Loucy (cell line): ENCODE results near the gene GAL3ST2.
"Not testable (repeated sequence)": the region's sequence is repeated elsewhere in the genome, so short reads cannot be mapped to it uniquely, and the experiment has no call there.

ENCODE experiments used
- H2AFZ ChIP-seq: fragments of 200-600 bp; sonication (generic); 2 replicates; pipeline ENCODE4 v1.6.0; 2016; ENCODE audit warnings: antibody characterized with exemption, mild to moderate bottlenecking, low read length, moderate library complexity
- H3F3A ChIP-seq: fragments of 200-600 bp; 2 replicates; pipeline ENCODE4 v1.6.0; 2016; ENCODE audit warnings: antibody characterized with exemption, low read depth, mild to moderate bottlenecking
- H3K27me3 ChIP-seq: fragments of 200-600 bp; sonication (generic); 2 replicates; pipeline ENCODE4 v1.6.1; 2014; ENCODE audit warnings: low read length, mild to moderate bottlenecking; ENCODE audit not compliant: insufficient read depth, poor library complexity, severe bottlenecking
- H3K36me3 ChIP-seq: fragments of 200-600 bp; sonication (generic); 2 replicates; pipeline ENCODE4 v1.6.1; 2016; ENCODE audit warnings: low read length; ENCODE audit not compliant: insufficient read depth
- H3K4me1 ChIP-seq: fragments of 200-600 bp; sonication (generic); 2 replicates; pipeline ENCODE4 v1.5.1; 2014; ENCODE audit warnings: low read length, mild to moderate bottlenecking; ENCODE audit not compliant: insufficient read depth, poor library complexity, severe bottlenecking
- H3K4me2 ChIP-seq: fragments of 200-600 bp; sonication (generic); 2 replicates; pipeline ENCODE4 v1.6.0; 2014; ENCODE audit warnings: antibody characterized with exemption, low read length, low read depth, mild to moderate bottlenecking; ENCODE audit not compliant: poor library complexity, severe bottlenecking
- H3K4me3 ChIP-seq: fragments of 200-600 bp; sonication (generic); 2 replicates; pipeline ENCODE4 v1.5.1; 2014; ENCODE audit warnings: low read length, mild to moderate bottlenecking, mixed read lengths; ENCODE audit not compliant: poor library complexity, severe bottlenecking
- H3K79me2 ChIP-seq: fragments of 200-600 bp; sonication (generic); 2 replicates; pipeline ENCODE4 v1.6.1; 2014; ENCODE audit warnings: low read length; ENCODE audit not compliant: insufficient read depth
- H3K9ac ChIP-seq: fragments of 200-600 bp; sonication (generic); 2 replicates; pipeline ENCODE4 v1.6.0; 2014; ENCODE audit warnings: mild to moderate bottlenecking, low read depth, low read length, moderate library complexity; ENCODE audit not compliant: poor library complexity, severe bottlenecking
- H3K9me2 ChIP-seq: fragments of 200-600 bp; sonication (generic); replicated peaks from 2 replicates; pipeline ENCODE4 v1.6.1; 2016; ENCODE audit warnings: low read depth, low read length, mixed read lengths
- H3K9me3 ChIP-seq: fragments of 200-600 bp; sonication (generic); 2 replicates; pipeline ENCODE4 v1.6.1; 2014; ENCODE audit warnings: mild to moderate bottlenecking, antibody characterized with exemption, low read length, low read depth; ENCODE audit not compliant: insufficient read depth
- H4K20me1 ChIP-seq: fragments of 200-600 bp; sonication (generic); 2 replicates; pipeline ENCODE4 v1.6.0; 2014; ENCODE audit warnings: antibody characterized with exemption, low read length, mild to moderate bottlenecking; ENCODE audit not compliant: insufficient read depth, poor library complexity, severe bottlenecking
- CTCF ChIP-seq: fragments of 200-600 bp; sonication (generic); conservative IDR thresholded peaks from 2 replicates; pipeline ENCODE4 v1.5.1; 2014; ENCODE audit warnings: mild to moderate bottlenecking, antibody characterized with exemption, low read length
- EZH2phosphoT487 ChIP-seq: fragments of 200-600 bp; IDR thresholded peaks from 2 replicates; pipeline ENCODE4 v1.6.1; 2018; ENCODE audit warnings: antibody characterized with exemption, mild to moderate bottlenecking, moderate library complexity, borderline replicate concordance

GAL3ST2 gene

GRCh38 chr2:241821460-241822263, 45.0 kb downstream of the GAL3ST2 start:
- H3K9me2 ChIP-seq: no peaks in the 10 kb centered on the region
- TF ChIP-seq EZH2phosphoT487 (no peak), CTCF (no peak)
- no peaks in the 10 kb centered on the region for H3K79me2 ChIP-seq
- H3K4me3 ChIP-seq: no peak overlapping the region
- no peak overlapping the region for H3K4me2 ChIP-seq
- no peak overlapping the region for H3K9ac ChIP-seq
- H3K27me3 ChIP-seq: no peaks in the 10 kb centered on the region
- H3K36me3 ChIP-seq: no peaks in the 10 kb centered on the region
- H3F3A ChIP-seq: no peaks in the 10 kb centered on the region; the same call in 1 of the 2 replicates
- H4K20me1 ChIP-seq: no peaks in the 10 kb centered on the region
- H2AFZ ChIP-seq: no peak overlapping the region
- peaks cover under 1% of the 10 kb centered on the region; the same call in 1 of the 2 replicates for H3K9me3 ChIP-seq
- H3K4me1 ChIP-seq: no peaks in the 10 kb centered on the region

- no peak overlapping the region for H3K9ac ChIP-seq
- H4K20me1 ChIP-seq: no peaks in the 10 kb centered on the region
- no peak for TF ChIP-seq CTCF
- TF ChIP-seq EZH2phosphoT487: no peak
- H3K4me2 ChIP-seq: no peak overlapping the region
- peaks cover 7% of the 10 kb centered on the region; the same call in 1 of the 2 replicates for H3K9me3 ChIP-seq
- H3K4me1 ChIP-seq: no peaks in the 10 kb centered on the region
- no peaks in the 10 kb centered on the region for H3K27me3 ChIP-seq
- no peak overlapping the region for H3K4me3 ChIP-seq
- no peak overlapping the region for H2AFZ ChIP-seq
- no peaks in the 10 kb centered on the region for H3K9me2 ChIP-seq
- H3K36me3 ChIP-seq: no peaks in the 10 kb centered on the region
- H3F3A ChIP-seq: no peaks in the 10 kb centered on the region; the same call in 1 of the 2 replicates
- H3K79me2 ChIP-seq: no peaks in the 10 kb centered on the region
These were observed 45.6 kb downstream of the GAL3ST2 start for GRCh38 chr2:241822264-241822623.

DNA sequence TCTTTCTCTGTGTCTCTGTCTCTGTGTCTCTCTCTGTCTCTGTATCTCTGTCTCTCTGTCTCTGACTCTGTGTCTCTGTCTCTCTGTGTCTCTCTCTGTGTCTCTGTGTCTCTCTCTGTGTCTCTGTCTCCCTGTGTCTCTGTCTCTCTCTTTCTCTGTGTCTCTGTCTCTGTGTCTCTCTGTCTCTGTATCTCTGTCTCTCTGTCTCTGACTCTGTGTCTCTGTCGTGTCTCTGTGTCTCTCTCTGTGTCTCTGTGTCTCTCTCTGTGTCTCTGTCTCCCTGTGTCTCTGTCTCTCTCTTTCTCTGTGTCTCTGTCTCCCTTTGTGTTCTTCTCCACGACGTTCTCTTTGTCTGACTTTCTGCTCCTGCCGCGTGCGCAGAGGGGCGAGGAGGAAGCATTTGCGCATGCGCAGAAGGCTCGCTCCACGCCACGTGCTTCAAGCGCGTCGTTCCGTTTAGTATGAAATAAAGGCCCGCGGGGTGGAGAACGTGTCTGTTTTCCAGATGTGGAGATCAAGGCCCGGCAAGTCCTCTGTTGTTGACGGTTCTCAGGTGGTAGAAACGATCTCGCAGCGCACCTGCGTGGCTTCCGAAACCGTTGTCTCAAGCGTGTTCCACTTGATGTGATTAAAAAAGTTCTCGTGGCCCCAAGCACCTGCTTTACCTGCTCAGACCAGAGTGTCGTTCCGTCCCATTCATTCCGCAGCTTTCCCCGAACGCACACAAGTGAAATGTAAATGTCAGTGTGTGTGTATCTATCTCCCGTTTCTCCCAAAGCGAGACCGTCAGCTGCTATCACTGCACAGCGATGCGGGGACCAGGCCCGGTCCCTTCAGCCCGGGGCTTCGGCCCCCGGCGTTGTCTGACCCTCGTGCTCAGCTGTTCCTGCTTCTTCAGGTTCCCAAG, 47.2 kb downstream of the GAL3ST2 start:
- H3K36me3 ChIP-seq, H4K20me1 ChIP-seq, H3K4me3 ChIP-seq, H3K4me1 ChIP-seq, H2AFZ ChIP-seq, H3F3A ChIP-seq, H3K4me2 ChIP-seq, H3K79me2 ChIP-seq, H3K9ac ChIP-seq, H3K27me3 ChIP-seq, H3K9me2 ChIP-seq: not testable (repeated sequence)
- peaks cover 12% of the 10 kb centered on the region; the same call in 1 of the 2 replicates for H3K9me3 ChIP-seq
